ENCODE measurements around the gene CPAMD8.
"Not testable (repeated sequence)": the region's sequence is repeated elsewhere in the genome, so short reads cannot be mapped to it uniquely, and the experiment has no call there.

The CPAMD8 gene

DNA sequence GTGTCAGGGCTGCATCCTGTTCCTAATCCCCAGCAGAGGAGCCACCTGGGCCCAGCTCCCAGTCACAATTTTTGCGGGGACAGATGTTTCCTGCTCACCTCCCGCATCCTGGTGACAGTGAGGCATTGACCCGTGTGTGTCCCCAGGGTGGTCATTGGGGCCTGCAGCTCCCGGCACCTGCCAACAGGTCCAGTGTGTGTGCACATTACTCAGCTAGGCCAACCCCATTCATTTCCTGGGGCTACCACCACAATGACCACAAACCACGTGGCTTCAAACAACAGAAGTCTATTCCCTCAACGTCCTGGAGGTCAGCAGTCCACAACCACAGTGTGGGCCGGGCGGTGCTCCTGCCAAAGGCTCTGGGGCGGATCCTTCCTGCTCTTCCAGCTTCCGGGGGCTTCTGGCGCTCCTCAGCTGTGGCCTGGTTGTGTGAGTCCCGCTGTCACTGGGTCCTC is 149.7 kb downstream of the CPAMD8 start:
- Mint-ChIP-seq H3K4me3 (no peak overlapping the region), H3K4me1 (peaks cover 23 to 39% of the 10 kb centered on the region in 2 donors), H3K27ac (no peak overlapping the region), H3K36me3 (peaks cover 77 to 91% of the 10 kb centered on the region in 2 donors), H3K27me3 (no peaks in the 10 kb centered on the region), H3K9me3 (peaks cover 21 to 23% of the 10 kb centered on the region in 2 donors)
- ATAC-seq (replicated peaks), result peak; percentile 18 to 45
- DNase-seq, result no peak

DNA sequence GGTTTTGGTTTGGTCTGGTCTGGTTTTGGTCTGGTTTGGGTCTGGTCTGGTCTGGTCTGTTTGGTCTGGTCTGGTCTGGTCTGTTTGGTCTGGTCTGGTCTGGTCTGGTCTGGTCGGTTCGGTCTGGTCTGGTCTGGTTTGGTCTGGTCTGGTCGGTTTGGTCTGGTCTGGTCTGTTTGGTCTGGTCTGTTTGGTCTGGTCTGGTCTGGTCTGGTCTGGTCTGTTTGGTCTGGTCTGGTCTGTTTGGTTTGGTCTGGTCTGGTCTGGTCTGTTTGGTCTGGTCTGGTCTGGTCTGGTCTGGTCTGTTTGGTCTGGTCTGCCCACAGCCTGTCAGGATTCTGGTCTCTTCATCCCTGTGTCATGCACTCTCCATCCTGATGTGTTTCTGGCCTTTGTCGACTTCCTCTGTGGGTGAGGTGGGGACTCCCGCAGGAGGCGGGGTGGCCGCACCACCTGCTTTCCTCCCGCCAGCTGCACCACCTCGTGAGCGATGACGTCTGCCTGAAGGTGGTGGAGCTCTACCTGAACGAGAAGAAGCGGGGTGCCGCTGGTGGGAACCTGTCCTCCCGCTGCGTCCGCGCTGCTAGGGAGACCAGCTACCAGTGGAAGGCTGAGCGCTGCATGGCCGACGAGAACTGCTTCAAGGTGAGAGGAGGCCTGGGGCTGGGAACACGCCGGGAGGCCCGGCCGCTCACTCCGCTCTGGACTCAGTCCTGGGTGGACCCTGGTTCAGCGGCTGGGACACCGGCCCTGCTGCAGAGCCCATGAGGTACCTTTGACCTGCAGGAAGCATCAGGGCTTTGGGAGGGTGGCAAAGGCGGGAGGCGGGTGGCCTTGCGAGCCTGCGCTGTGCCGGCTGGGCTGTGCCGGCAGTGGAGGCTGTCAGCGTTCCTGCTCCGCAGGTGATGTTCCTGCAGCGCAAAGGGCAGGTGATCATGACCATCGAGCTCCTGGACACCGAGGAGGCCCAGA is 150.7 kb downstream of the CPAMD8 start:
- ATAC-seq (replicated peaks) (peak; percentile 48 to 60), DNase-seq (peak; percentile 6)
- Mint-ChIP-seq H3K9me3 (peaks cover 15 to 17% of the 10 kb centered on the region in 2 donors), H3K4me3 (peak overlapping the region in 1 of 2 donors; percentile 59), H3K27me3 (no peaks in the 10 kb centered on the region), H3K27ac (peak overlapping the region; percentile 87), H3K4me1 (peaks cover 23 to 39% of the 10 kb centered on the region in 2 donors), H3K36me3 (peaks cover 73 to 91% of the 10 kb centered on the region in 2 donors)

DNA sequence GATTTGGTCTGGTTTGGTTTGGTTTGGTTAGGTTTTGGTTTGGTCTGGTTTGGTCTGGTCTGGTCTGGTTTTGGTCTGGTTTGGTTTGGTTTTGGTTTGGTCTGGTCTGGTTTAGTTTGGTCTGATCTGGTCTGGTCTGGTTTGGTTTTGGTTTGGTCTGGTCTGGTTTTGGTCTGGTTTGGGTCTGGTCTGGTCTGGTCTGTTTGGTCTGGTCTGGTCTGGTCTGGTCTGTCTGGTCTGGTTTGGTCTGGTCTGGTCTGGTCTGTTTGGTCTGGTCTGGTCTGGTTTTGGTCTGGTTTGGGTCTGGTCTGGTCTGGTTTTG is 151.7 kb downstream of the CPAMD8 start:
- peaks cover 64 to 86% of the 10 kb centered on the region in 2 donors for H3K36me3 Mint-ChIP-seq
- not testable (repeated sequence) for H3K27me3 Mint-ChIP-seq; H3K9me3 Mint-ChIP-seq; DNase-seq; ATAC-seq (replicated peaks)
- peak overlapping the region in 1 of 2 donors; percentile 3 for H3K4me3 Mint-ChIP-seq
- peak overlapping the region; percentile 95 for H3K27ac Mint-ChIP-seq
- H3K4me1 Mint-ChIP-seq, result peaks cover 23 to 39% of the 10 kb centered on the region in 2 donors

DNA sequence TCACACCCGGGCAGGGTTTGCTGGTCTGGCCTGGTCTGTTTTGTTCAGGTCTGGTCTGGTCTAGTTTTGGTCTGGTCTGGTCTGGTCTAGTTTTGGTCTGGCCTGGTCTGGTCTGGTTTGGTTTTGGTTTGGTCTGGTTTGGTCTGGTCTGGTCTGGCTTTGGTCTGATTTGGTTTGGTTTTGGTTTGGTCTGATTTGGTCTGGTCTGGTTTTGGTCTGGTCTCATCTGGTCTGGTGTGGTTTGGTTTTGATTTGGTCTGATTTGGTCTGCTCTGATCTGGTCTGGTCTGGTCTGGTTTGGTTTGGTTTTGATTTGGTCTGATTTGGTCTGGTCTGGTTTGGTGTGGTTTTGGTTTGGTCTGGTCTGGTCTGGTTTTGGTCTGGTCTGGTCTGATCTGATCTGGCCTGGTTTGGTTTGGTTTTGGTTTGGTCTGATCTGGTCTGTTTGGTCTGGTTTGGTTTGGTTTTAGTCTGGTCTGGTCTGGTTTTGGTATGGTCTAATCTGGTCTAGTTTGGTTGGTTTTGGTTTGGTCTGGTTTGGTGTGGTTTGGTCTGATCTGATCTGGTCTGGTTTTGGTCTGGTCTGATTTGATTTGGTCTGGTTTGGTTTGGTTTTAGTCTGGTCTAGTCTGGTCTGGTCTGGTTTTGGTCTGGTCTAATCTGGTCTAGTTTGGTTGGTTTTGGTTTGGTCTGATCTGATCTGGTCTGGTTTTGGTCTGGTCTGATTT is 152.2 kb downstream of the CPAMD8 start:
- no peak for ATAC-seq (replicated peaks)

DNA sequence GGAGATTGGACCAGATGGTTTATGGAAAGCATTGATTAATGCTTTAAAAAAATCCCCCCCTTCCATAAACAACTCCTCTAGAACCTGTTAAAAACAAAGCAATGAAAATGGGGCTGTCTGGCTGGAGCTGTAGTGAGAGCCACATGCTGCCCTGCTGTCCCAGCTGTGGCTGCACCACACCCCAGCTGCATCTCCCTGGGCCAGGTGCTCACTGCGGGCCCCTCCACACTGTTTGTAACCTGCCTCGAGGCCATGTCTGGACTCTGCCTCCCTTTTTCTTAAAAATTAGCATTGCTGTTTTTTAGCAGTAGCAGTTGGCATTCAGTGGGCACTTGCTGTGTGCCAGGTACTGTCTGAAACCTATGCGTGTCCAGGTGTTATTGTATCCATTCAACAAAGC is 153.0 kb downstream of the CPAMD8 start:
- DNase-seq (no peak), ATAC-seq (replicated peaks) (no peak)
- Mint-ChIP-seq H3K27ac (peak overlapping the region; percentile 95), H3K4me3 (no peak overlapping the region), H3K36me3 (peaks cover 54 to 81% of the 10 kb centered on the region in 2 donors), H3K4me1 (peaks cover 23 to 39% of the 10 kb centered on the region in 2 donors), H3K9me3 (peaks cover 8 to 10% of the 10 kb centered on the region in 2 donors), H3K27me3 (no peaks in the 10 kb centered on the region)

More for the DNA sequence above, 152.2 kb downstream of the CPAMD8 start:
- H3K9me3 Mint-ChIP-seq, result peaks cover 8 to 10% of the 10 kb centered on the region in 2 donors
- peaks cover 23 to 39% of the 10 kb centered on the region in 2 donors for H3K4me1 Mint-ChIP-seq
- H3K27me3 Mint-ChIP-seq, result no peaks in the 10 kb centered on the region
- H3K36me3 Mint-ChIP-seq, result peaks cover 59 to 84% of the 10 kb centered on the region in 2 donors
- DNase-seq, result no peak
- peak overlapping the region in 1 of 2 donors; percentile 3 for H3K4me3 Mint-ChIP-seq
- H3K27ac Mint-ChIP-seq, result peak overlapping the region; percentile 95

DNA sequence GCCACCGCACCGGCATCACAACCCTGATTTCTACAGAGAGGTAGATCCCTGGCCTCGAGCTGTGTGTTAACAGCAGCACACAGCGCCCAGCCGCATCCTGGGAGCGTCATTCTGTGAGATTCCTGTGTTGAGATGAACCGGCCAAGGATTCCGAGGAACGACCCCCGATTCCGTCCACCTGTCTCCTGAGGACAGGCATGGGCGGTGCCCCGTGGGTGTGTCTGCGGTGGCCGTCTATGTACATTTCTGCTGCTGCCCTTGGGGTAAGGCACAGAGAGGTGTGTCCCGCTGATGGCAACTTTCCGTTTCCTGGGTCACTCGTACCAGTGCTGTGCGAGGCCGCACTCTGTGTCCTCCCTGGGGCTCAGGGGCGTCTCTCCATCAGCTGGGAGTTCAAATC is 153.9 kb downstream of the CPAMD8 start:
- no peak overlapping the region for H3K4me3 Mint-ChIP-seq
- no peak for ATAC-seq (replicated peaks)
- peaks cover 57 to 81% of the 10 kb centered on the region in 2 donors for H3K36me3 Mint-ChIP-seq
- no peaks in the 10 kb centered on the region for H3K27me3 Mint-ChIP-seq
- H3K4me1 Mint-ChIP-seq, result peaks cover 26 to 39% of the 10 kb centered on the region in 2 donors
- H3K27ac Mint-ChIP-seq, result no peak overlapping the region
- peaks cover 8 to 10% of the 10 kb centered on the region in 2 donors for H3K9me3 Mint-ChIP-seq
- DNase-seq, result no peak

DNA sequence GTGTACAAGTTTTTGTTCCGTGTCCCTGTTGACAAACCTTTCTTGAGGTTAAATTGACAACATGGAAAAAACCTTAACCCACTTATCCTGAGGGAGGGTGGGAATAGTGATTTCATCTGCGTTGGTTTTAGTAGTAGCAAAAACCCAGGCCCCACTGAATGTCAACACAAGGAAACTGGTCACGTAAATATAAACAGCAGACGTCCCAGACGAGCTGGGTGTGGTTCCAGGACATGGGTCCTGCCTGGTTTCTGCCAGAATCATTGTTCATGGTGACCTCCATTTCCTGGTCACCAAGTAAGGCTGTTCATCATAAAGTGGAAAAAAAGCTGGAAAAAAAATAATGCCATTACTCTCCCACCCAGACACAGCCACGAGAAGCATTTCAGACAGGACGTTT is 154.7 kb downstream of the CPAMD8 start:
- Mint-ChIP-seq H3K27me3 (no peaks in the 10 kb centered on the region), H3K9me3 (peaks cover 8 to 10% of the 10 kb centered on the region in 2 donors), H3K4me1 (peaks cover 24 to 30% of the 10 kb centered on the region in 2 donors), H3K36me3 (peaks cover 54 to 78% of the 10 kb centered on the region in 2 donors), H3K27ac (peak overlapping the region; percentile 33), H3K4me3 (no peak overlapping the region)
- no peak for DNase-seq
- no peak for ATAC-seq (replicated peaks)

DNA sequence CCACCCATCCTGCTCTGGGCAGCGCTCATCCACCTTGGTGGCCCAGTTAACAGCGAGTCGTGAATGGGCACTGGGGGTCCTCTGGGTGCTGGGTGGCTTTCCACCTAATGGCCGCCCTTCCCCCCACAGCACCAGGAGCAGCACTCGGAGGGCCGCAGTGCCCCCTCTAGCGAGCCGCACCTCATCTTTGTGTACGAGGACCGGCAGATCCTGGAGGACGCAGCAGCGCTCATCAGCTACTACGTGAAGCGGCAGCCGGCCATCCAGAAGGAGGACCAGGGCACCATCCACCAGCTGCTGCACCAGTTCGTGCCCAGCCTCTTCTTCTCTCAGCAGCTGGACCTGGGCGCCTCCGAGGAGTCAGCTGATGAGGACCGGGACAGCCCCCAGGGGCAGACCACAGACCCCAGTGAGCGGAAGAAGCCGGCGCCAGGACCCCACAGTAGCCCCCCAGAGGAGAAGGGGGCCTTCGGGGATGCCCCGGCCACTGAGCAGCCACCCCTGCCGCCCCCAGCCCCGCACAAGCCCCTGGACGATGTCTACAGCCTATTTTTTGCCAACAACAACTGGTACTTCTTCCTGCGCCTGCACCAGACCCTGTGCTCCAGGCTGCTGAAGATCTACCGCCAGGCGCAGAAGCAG is 157.2 kb downstream of the CPAMD8 start:
- Mint-ChIP-seq H3K4me1 (peaks cover 10 to 14% of the 10 kb centered on the region in 2 donors), H3K27me3 (no peaks in the 10 kb centered on the region), H3K9me3 (peaks cover 3 to 4% of the 10 kb centered on the region in 2 donors), H3K27ac (peak overlapping the region; percentile 37), H3K4me3 (no peak overlapping the region), H3K36me3 (peaks cover 45 to 71% of the 10 kb centered on the region in 2 donors)
- no peak for ATAC-seq (replicated peaks)
- DNase-seq, result no peak

DNA sequence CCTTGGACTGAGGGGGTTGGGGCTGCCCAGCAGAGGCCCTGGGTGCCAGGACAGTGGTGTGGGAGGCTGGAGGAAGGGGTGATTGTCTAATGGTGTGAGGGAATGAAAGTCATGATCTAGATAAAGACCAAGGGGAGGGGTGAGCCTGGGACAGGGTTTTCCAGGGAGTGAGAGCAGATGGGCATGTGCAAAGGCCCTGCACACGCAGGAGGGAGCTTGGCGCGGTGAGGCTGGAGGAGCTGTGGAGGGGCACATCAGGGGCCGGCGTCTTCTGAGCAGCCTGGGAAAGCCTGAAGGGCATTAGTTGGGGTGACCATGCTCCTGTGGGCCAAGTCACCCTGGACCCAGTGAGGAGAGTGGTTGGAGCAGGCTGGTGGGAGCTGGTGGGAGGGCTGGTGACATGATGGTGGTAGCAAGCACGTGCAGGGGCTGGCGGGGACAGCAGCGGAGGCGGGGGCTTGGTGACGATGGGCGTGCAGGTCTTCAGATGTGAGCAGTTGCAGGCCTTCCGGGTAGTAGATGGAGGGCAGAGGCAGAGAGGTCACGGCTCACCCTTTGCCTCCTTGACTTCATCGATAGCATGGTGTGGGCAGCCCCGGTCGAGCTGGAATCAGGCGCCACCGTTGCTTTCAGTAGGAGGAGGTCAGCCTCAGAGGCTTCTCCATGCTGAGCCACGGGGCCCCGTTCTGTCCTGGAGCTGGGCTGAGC is 158.0 kb downstream of the CPAMD8 start:
- ATAC-seq (replicated peaks) (no peak), DNase-seq (no peak)
- Mint-ChIP-seq H3K9me3 (no peaks in the 10 kb centered on the region), H3K4me1 (peaks cover 1 to 6% of the 10 kb centered on the region in 2 donors), H3K27me3 (no peaks in the 10 kb centered on the region), H3K27ac (peak overlapping the region; percentile 38), H3K4me3 (no peak overlapping the region), H3K36me3 (peaks cover 40 to 65% of the 10 kb centered on the region in 2 donors)

DNA sequence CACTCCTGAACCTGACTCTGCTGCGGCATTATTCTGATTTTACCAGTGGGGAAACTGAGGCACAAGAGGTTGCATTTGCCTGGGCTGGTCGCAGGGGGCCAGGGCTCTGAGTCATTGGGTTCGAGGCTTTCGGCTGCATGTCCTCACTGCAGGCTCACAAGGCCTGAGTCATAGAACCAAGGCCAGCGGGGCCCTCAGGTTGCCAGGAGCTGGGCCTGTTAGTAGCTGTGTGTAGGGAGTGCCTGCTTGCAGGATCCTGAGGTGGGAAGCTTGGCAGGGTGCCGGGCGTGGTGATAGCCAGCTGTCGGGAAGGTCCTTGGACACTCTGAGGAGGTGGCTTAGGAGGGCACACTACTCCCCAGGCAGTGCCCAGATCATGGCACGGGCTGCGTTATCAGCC is 159.4 kb downstream of the CPAMD8 start:
- DNase-seq (no peak), ATAC-seq (replicated peaks) (no peak)
- Mint-ChIP-seq H3K27me3 (no peaks in the 10 kb centered on the region), H3K27ac (no peak overlapping the region), H3K4me1 (peaks cover 7 to 8% of the 10 kb centered on the region in 2 donors), H3K36me3 (peaks cover 35 to 65% of the 10 kb centered on the region in 2 donors), H3K9me3 (no peaks in the 10 kb centered on the region), H3K4me3 (no peak overlapping the region)

DNA sequence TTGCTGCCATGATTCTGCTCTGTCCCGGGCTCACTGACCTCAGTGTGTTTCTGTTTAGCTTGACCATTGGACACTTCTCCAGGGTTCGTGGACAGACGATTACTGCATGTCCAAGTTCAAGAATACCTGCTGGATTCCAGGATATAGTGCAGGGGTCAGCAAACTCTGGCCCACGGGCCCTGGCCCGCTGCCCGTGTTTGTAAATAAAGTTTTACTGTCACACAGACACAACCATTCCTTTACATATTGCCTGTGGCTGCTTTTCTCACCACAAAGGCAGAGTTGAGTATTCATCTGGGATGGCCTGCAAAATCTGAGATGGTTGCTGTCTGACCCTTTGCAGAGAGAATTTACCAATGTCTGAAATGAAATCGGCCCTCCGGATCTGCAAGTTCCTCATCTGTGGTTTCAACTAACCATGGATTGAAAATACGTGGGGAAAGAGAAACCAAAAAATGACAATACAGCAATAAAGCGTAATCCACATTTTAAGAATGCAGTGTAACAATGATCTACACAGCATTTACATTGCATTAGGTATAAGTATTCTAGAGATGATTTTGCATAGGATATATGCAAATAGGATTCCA is 163.7 kb downstream of the CPAMD8 start:
- H3K27me3 Mint-ChIP-seq, result no peaks in the 10 kb centered on the region
- ATAC-seq (replicated peaks) (peak in 1 of 2 donors; percentile 25), DNase-seq (no peak)
- H3K4me1 Mint-ChIP-seq, result peaks cover 5 to 7% of the 10 kb centered on the region in 2 donors
- peaks cover 38 to 64% of the 10 kb centered on the region in 2 donors for H3K36me3 Mint-ChIP-seq
- H3K4me3 Mint-ChIP-seq, result no peak overlapping the region
- H3K9me3 Mint-ChIP-seq, result no peaks in the 10 kb centered on the region
- H3K27ac Mint-ChIP-seq, result no peak overlapping the region

DNA sequence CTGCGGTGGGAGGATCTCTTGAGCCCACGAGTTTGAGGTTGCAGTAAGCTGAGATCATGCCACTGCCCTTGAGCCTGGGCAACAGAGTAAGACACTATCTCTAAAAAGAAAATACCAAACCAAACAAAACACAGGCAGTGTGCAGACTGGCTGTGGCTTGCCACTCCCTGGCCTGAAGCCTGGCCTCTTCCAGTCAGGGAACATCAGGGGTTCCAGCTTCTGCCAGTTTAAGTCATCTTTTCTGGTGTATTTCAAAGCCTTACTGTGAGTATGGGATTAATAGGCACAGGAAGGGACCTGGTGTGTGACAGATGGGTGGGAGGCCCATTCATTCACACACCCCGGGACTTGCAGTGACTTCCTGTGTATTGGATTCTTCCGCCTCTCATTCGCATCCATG is 164.8 kb downstream of the CPAMD8 start:
- no peaks in the 10 kb centered on the region for H3K9me3 Mint-ChIP-seq
- no peak overlapping the region for H3K4me3 Mint-ChIP-seq
- no peak for DNase-seq
- peaks cover 35 to 61% of the 10 kb centered on the region in 2 donors for H3K36me3 Mint-ChIP-seq
- H3K4me1 Mint-ChIP-seq, result peaks cover 5 to 7% of the 10 kb centered on the region in 2 donors
- H3K27ac Mint-ChIP-seq, result no peak overlapping the region
- no peak for ATAC-seq (replicated peaks)
- H3K27me3 Mint-ChIP-seq, result no peaks in the 10 kb centered on the region

DNA sequence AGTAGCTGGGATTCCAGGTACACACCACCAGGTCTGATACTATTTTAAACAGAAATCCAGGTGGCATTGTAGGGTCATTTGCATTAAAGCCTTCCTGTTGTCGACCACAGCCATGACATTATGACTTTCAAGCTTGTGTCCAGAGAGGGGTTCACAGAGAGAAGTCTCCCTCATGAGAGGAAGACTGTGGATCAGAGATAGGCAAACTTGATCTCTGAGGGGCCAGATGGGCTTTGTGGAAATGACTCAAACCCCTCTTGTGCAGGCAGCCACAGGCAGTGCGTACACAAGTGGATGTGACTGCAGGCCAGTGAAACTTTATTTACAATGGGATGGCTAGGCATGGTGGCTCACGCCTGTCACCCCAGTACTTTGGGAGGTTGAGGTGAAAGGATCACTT is 165.6 kb downstream of the CPAMD8 start:
- Mint-ChIP-seq H3K4me3 (no peak overlapping the region), H3K27me3 (no peaks in the 10 kb centered on the region), H3K36me3 (peaks cover 35 to 58% of the 10 kb centered on the region in 2 donors), H3K4me1 (peaks cover 5 to 7% of the 10 kb centered on the region in 2 donors), H3K27ac (peak overlapping the region; percentile 14), H3K9me3 (no peaks in the 10 kb centered on the region)
- no peak for DNase-seq
- ATAC-seq (replicated peaks), result no peak

Measured in stimulated activated naive B cell treated with anti-CD40 and anti-IgM and Interleukin-4, amounts not matched to agents 10 μg/mL and 1 μg/mL and 100 μg/mL, for 72 hours (primary cell).